K562 (cell line): ENCODE results near the gene LRPAP1. TPM values are rescaled to one million over a fixed set of nuclear protein-coding genes. Genes with fewer than 3 reads are reported as not detected.

Experiments used
- ATAC-seq: fragments of 200-7000 bp; cut with Tn5 transposase; 3 replicates; pipeline ENCODE4 v1.9.1; 2020; ENCODE audit warnings: moderate library complexity
- BruUV-seq: library from RNA; stranded (reverse); fragments of 400-500 nt; replicated peaks from 2 replicates; lab custom pipeline; 2021; lab: Mats Ljungman, UMichigan
- CTCF ChIA-PET: fragments of 300-600 bp; formaldehyde crosslinking; extraction: SDS; loops from one replicate; lab custom pipeline; 2021; ENCODE audit warnings: low intra/inter-chr PET ratio; lab: Yijun Ruan, JAX
- POLR2A ChIA-PET: fragments of 300-600, 350-650 bp; sonication (Branson Sonifier 250); formaldehyde crosslinking; extraction: SDS; loops from one replicate; lab custom pipeline; 2021; ENCODE audit warnings: antibody characterized with exemption, inconsistent platforms; lab: Yijun Ruan, JAX
- DNase-seq, 4 experiments: peaks; one replicate each; pipeline versions ENCODE4 v3.0.0 to v3.0.0-alpha.2; 2011 to 2018; ENCODE audit warnings: low spot score in 3 of 4, mixed read lengths in 3 of 4; ENCODE audit errors: extremely low read depth in 1 of 4
- FAIRE-seq: peaks from 2 replicates; lab custom pipeline; 2011; peaks lifted over from hg19 to GRCh38; lab: Jason Lieb, UNC
- H2AFZ ChIP-seq: 2 replicates; pipeline ENCODE4 v1.6.0; 2011; ENCODE audit warnings: low read depth, low read length, control low read depth, inconsistent platforms
- H3K27ac ChIP-seq: fragments of 200-600 bp; 3 replicates; pipeline ENCODE4 v1.8.0; 2011; ENCODE audit warnings: low read depth, mild to moderate bottlenecking, control low read depth, inconsistent platforms, low read length, moderate library complexity, mixed read lengths; ENCODE audit errors: extremely low read depth
- H3K27me3 ChIP-seq, 2 experiments: fragments of 300-600 bp in 1 of 2; 2 replicates in 1 of 2; 3 replicates in 1 of 2; pipeline versions ENCODE4 v1.6.0 to v1.8.0; 2011; ENCODE audit warnings: inconsistent platforms in 2 of 2, low read length in 2 of 2, mild to moderate bottlenecking in 1 of 2, mixed read lengths in 1 of 2, moderate library complexity in 1 of 2; ENCODE audit not compliant: control insufficient read depth in 2 of 2, insufficient read depth in 2 of 2
- H3K36me3 ChIP-seq: fragments of 300-600 bp; 3 replicates; pipeline ENCODE4 v1.8.0; 2011; ENCODE audit warnings: mild to moderate bottlenecking, low read length, inconsistent platforms; ENCODE audit not compliant: control insufficient read depth, insufficient read depth
- H3K4me1 ChIP-seq, 2 experiments: fragments of 200-600 bp in 1 of 2; replicated peaks in 1 of 2; 2 replicates in 1 of 2; 3 replicates in 1 of 2; pipeline versions ENCODE4 v1.5.1 to v1.8.0; 2011; ENCODE audit warnings: inconsistent platforms in 2 of 2, low read length in 2 of 2, mild to moderate bottlenecking in 1 of 2, mixed read lengths in 1 of 2, moderate library complexity in 1 of 2; ENCODE audit not compliant: control insufficient read depth in 2 of 2, insufficient read depth in 2 of 2
- H3K4me2 ChIP-seq: 2 replicates; pipeline ENCODE4 v1.6.1; 2011; ENCODE audit warnings: low read length, control low read depth, inconsistent platforms, mixed read lengths; ENCODE audit not compliant: insufficient read depth
- H3K4me3 ChIP-seq: fragments of 200-600 bp; sonication (generic), shearing (Covaris generic); 2 replicates; pipeline ENCODE4 v1.5.1; 2016; ENCODE audit warnings: control low read depth, inconsistent platforms
- H3K79me2 ChIP-seq: fragments of 200-600 bp; 3 replicates; pipeline ENCODE4 v1.8.0; 2011; ENCODE audit warnings: low read length, inconsistent platforms; ENCODE audit not compliant: control insufficient read depth, insufficient read depth
- H3K9ac ChIP-seq, 2 experiments: 2 replicates each; pipeline versions ENCODE4 v1.6.0 to v1.6.1; 2011; ENCODE audit warnings: low read depth in 2 of 2, low read length in 2 of 2, control low read depth in 1 of 2, inconsistent platforms in 1 of 2, mild to moderate bottlenecking in 1 of 2, mixed read lengths in 1 of 2; ENCODE audit not compliant: insufficient read depth in 1 of 2
- H3K9me1 ChIP-seq: one replicate; pipeline ENCODE4 v1.6.0; 2011; ENCODE audit warnings: inconsistent platforms, mild to moderate bottlenecking, low read length, moderate library complexity; ENCODE audit not compliant: control insufficient read depth, insufficient read depth
- H3K9me3 ChIP-seq: replicated peaks from 2 replicates; pipeline ENCODE4 v1.5.1; 2011; ENCODE audit warnings: low read depth, low read length, inconsistent platforms; ENCODE audit not compliant: control insufficient read depth, insufficient read depth
- H4K20me1 ChIP-seq: replicated peaks from 2 replicates; pipeline ENCODE4 v1.6.1; 2011; ENCODE audit warnings: low read length, inconsistent platforms, mixed read lengths; ENCODE audit not compliant: control insufficient read depth, insufficient read depth
- DMBX1 ChIP-seq: fragments of 250-450 bp; sonication (Bioruptor Pico); IDR thresholded peaks from 2 replicates; pipeline ENCODE4 v1.8.0; 2022; ENCODE audit warnings: inconsistent platforms, mild to moderate bottlenecking, moderate library complexity, borderline replicate concordance
- EGR1 ChIP-seq: fragments of 450-650 bp; conservative IDR thresholded peaks from 2 replicates; pipeline ENCODE4 v1.6.1; 2017; ENCODE audit warnings: mild to moderate bottlenecking
- ZC3H11A ChIP-seq: IDR thresholded peaks from 2 replicates; pipeline ENCODE4 v1.6.1; 2012; ENCODE audit warnings: low read depth, low read length, improper control_type of control experiment
- ZEB2 ChIP-seq: fragments of 450-650 bp; IDR thresholded peaks from 2 replicates; pipeline ENCODE4 v1.6.1; 2016
- ZNF143 ChIP-seq: sonication (generic); formaldehyde crosslinking; IDR thresholded peaks from 2 replicates; pipeline ENCODE4 v1.9.0; 2022; ENCODE audit warnings: mild to moderate bottlenecking, missing genetic modification reagents
- WGBS: fragments of 100-300 bp; shearing (Covaris generic); methylation state at CpG from one replicate; pipeline ENCODE4 v1.1.6; 2016; ENCODE audit warnings: low coverage, mixed read lengths; ENCODE audit not compliant: insufficient coverage; ENCODE audit errors: missing lambda C conversion rate; 5-methylcytosine and 5-hydroxymethylcytosine counted together
- in situ Hi-C: fragments of 300-500 bp; cut with MboI; formaldehyde crosslinking; loops from 4 replicates; pipeline ENCODE4 v1.15.0; 2018; ENCODE audit warnings: inconsistent platforms, mixed read lengths
- intact Hi-C: fragments of 100-400 bp; cut with micrococcal nuclease; formaldehyde crosslinking; loops from 2 replicates; pipeline ENCODE4 v1.14.2; 2022
- polyA plus RNA-seq, 8 experiments: library from polyadenylated mRNA; depleted of rRNA in 4 of 8; stranded (reverse) in 5 of 8; unstranded in 3 of 8; fragments of >200 nt; fragmentation: Nextera tagmentation in 2 of 8; fragmentation: Illumina TruSeq in 1 of 8; extraction: Ambion mirVana in 2 of 8; extraction: Trizol in 1 of 8; gene quantifications; 2 replicates each; pipeline versions ENCODE4 v1.2.1 to v1.2.3, GENCODE V29; 2011 to 2014; ENCODE audit warnings: inconsistent platforms in 1 of 8, missing spikeins in 1 of 8
- total RNA-seq, 7 experiments: library from RNA; depleted of rRNA in 6 of 7; stranded (reverse); fragments of >200 nt in 6 of 7; fragmentation: Illumina TruSeq in 2 of 7; extraction: Trizol in 2 of 7; gene quantifications; 2 replicates each; pipeline versions ENCODE4 v1.2.1 to v1.2.3, GENCODE V29; 2011 to 2021; ENCODE audit warnings: low replicate concordance in 1 of 7
- TF ChIP-seq, protein P1 (sequence below): fragments of 250-450 bp; sonication (Bioruptor Pico); IDR thresholded peaks from 2 replicates; pipeline ENCODE4 v1.5.0; 2021
- TF ChIP-seq, protein P2 (sequence below), 2 experiments: fragments of 200-800 bp in 1 of 2; sonication (Bioruptor generic) in 1 of 2; sonication (generic) in 1 of 2; formaldehyde crosslinking in 1 of 2; IDR thresholded peaks in 1 of 2; conservative IDR thresholded peaks in 1 of 2; 2 replicates each; pipeline versions ENCODE4 v1.5.0 to v1.6.1; 2016 to 2020; ENCODE audit warnings: missing compliant biosample characterization in 1 of 2, missing genetic modification characterization in 1 of 2, missing genetic modification reagents in 1 of 2
- TF ChIP-seq, protein P3 (sequence below): sonication (generic); formaldehyde crosslinking; IDR thresholded peaks from 2 replicates; pipeline ENCODE4 v1.8.0; 2023; ENCODE audit warnings: mild to moderate bottlenecking, missing genetic modification reagents

LRPAP1 gene
- total and polyA plus RNA-seq, 9 of the 15 experiments (the other 6 are each of a cell fraction or from before 2014, with no cell fraction given), result 1.1 to 75.5 (median 41.8) TPM

DNA sequence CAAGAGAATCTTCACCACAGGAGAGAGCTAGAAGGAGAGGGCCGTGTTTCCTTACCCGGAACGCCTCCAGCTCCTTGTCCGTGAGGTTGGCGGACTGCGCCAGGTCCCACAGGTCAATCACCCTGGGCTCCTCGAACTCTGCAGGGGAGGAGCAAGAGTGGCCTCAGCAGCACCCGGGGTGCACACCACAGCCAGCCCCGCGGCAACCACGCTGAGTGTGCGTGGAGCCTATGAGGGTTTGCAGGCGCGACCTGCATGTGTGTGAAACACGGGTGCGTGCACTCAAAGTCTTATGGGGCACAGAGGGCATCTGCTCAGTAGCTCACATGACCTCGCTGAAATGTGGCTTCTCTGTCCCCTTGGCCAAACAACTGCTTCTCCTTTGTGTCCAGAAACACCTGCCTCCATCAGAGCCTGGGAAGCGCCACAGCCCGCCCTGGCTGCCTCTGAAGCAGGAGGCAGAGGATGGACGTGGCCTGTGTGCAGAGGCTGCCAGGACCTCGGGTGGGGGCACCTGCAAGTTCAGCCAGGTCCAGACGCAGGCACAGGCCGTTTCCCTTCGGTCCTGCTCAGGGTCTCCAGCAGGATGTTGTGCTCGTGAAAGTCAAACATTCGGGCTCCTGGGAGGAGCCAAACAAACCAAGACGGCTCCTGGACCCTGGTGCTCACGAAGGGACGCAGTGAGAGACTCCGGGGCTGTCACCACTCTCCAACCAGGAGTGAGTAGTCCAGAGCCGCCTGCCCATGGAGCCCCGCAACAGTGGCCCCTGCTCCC, 16.0 kb downstream of the LRPAP1 start:
- ATAC-seq (no peak), FAIRE-seq (no peak), DNase-seq (no peak)
- Histone ChIP-seq H3K4me2 (no peak overlapping the region), H3K36me3 (peaks cover 91% of the 10 kb centered on the region; the same call in 2 of the 3 replicates), H3K9ac (no peak overlapping the region; a peak in 1 of 4 replicates), H3K9me1 (no peaks in the 10 kb centered on the region), H3K79me2 (no peaks in the 10 kb centered on the region), H3K27me3 (no peaks in the 10 kb centered on the region), H2AFZ (no peak overlapping the region), H3K4me3 (no peak overlapping the region), H3K4me1 (peaks cover 0 to 21% of the 10 kb centered on the region in 2 experiments; a peak in 2 of 5 replicates), H3K27ac (no peak overlapping the region), H3K9me3 (no peaks in the 10 kb centered on the region), H4K20me1 (no peaks in the 10 kb centered on the region; the same call in 1 of the 2 replicates)
- intact Hi-C loops (no loop called here), in situ Hi-C loops (no loop called here)
- WGBS, result 92% methylated on average over 30 of the region's 32 CpGs
- no TSS peak for BruUV-seq
- CTCF ChIA-PET, result no interaction called here
- POLR2A ChIA-PET, result interaction anchor here (0.6 to 0.7 kb wide), 2 partner anchors 11 to 20 kb away, joined by 3 to 4 read pairs; no protein-coding TSS in a partner anchor
- TF ChIP-seq, protein P1, sequence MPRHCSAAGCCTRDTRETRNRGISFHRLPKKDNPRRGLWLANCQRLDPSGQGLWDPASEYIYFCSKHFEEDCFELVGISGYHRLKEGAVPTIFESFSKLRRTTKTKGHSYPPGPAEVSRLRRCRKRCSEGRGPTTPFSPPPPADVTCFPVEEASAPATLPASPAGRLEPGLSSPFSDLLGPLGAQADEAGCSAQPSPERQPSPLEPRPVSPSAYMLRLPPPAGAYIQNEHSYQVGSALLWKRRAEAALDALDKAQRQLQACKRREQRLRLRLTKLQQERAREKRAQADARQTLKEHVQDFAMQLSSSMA, result no peak
- TF ChIP-seq EGR1 (no peak), ZNF143 (CRISPR knock-in tag) (no peak)

DNA sequence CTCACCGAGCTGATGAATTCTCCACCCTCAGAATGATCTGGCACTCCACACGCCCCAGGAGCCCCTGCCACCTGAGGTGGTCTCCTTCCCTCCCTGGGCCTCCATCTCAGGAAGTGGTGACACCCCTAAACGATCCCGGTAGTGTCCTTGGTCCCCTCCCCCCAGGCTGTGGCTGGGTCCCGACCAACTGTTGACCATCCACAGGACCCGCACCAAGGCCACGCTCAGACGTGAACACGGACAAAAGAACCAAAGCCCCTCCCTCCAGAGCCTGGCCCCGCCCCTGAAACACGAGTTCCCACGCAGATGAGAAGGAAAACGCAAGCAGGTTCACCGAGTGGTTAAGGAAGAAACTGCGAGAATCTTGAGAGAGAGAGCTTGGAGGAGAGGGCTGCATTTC, 16.6 kb downstream of the LRPAP1 start:
- FAIRE-seq, result no peak
- Histone ChIP-seq H3K4me3 (no peak overlapping the region), H3K27ac (no peak overlapping the region), H2AFZ (no peak overlapping the region), H3K36me3 (peaks cover 91% of the 10 kb centered on the region; the same call in 2 of the 3 replicates), H4K20me1 (no peaks in the 10 kb centered on the region; the same call in 1 of the 2 replicates), H3K4me1 (peaks cover 0 to 21% of the 10 kb centered on the region in 2 experiments; a peak in 2 of 5 replicates), H3K9me1 (no peaks in the 10 kb centered on the region), H3K27me3 (no peaks in the 10 kb centered on the region), H3K9ac (no peak overlapping the region), H3K9me3 (no peaks in the 10 kb centered on the region), H3K4me2 (no peak overlapping the region), H3K79me2 (no peaks in the 10 kb centered on the region)
- WGBS, result 80% methylated on average over 7 of the region's 15 CpGs
- BruUV-seq, result no TSS peak
- no peak for DNase-seq
- ATAC-seq, result no peak
- intact Hi-C loops, result no loop called here
- in situ Hi-C loops, result no loop called here
- ChIA-PET POLR2A (interaction anchor here (0.6 to 1.7 kb wide), 3 partner anchors 10 to 19 kb away, joined by 3 to 6 read pairs (median 4); no protein-coding TSS in a partner anchor), CTCF (no interaction called here)
- TF ChIP-seq, protein P1, result no peak
- TF ChIP-seq, protein P2, sequence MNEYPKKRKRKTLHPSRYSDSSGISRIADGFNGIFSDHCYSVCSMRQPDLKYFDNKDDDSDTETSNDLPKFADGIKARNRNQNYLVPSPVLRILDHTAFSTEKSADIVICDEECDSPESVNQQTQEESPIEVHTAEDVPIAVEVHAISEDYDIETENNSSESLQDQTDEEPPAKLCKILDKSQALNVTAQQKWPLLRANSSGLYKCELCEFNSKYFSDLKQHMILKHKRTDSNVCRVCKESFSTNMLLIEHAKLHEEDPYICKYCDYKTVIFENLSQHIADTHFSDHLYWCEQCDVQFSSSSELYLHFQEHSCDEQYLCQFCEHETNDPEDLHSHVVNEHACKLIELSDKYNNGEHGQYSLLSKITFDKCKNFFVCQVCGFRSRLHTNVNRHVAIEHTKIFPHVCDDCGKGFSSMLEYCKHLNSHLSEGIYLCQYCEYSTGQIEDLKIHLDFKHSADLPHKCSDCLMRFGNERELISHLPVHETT (CRISPR knock-in tag; conservative IDR thresholded peaks at IDR 0.05 in 1 of 2, IDR thresholded peaks at IDR 0.05 in 1 of 2), result no peak
- no peak for TF ChIP-seq ZC3H11A
- TF ChIP-seq, protein P3, sequence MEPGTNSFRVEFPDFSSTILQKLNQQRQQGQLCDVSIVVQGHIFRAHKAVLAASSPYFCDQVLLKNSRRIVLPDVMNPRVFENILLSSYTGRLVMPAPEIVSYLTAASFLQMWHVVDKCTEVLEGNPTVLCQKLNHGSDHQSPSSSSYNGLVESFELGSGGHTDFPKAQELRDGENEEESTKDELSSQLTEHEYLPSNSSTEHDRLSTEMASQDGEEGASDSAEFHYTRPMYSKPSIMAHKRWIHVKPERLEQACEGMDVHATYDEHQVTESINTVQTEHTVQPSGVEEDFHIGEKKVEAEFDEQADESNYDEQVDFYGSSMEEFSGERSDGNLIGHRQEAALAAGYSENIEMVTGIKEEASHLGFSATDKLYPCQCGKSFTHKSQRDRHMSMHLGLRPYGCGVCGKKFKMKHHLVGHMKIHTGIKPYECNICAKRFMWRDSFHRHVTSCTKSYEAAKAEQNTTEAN (CRISPR knock-in tag), result no peak
- TF ChIP-seq DMBX1 (CRISPR knock-in tag), result no peak
- no peak for TF ChIP-seq ZEB2
